Astrocyte of the cerebellum (primary cell): ENCODE measurements around the gene BTBD2.

Source experiments
- DNase-seq: peaks from one replicate; pipeline ENCODE4 v3.0.0-alpha.2; 2011; ENCODE audit warnings: low read depth
- H3K4me3 ChIP-seq: 2 replicates; pipeline ENCODE4 v1.5.1; 2011; ENCODE audit warnings: mild to moderate bottlenecking, low read depth, low read length, moderate library complexity
- CTCF ChIP-seq: IDR thresholded peaks from 2 replicates; pipeline ENCODE4 v1.5.1; 2012; ENCODE audit warnings: low read length, low read depth, moderate library complexity, mild to moderate bottlenecking; ENCODE audit errors: missing control alignments
- in situ Hi-C: cut with HindIII; loops from 2 replicates; pipeline ENCODE4 v1.10.0; 2017; ENCODE audit warnings: low sequenced_read_pairs

BTBD2 gene

GRCh38 chr19:1950640-1951039 is 64.9 kb downstream of the BTBD2 start:
- no peak for DNase-seq
- in situ Hi-C loops = no loop called here
- H3K4me3 ChIP-seq = no peak overlapping the region
- TF ChIP-seq CTCF = no peak

DNA sequence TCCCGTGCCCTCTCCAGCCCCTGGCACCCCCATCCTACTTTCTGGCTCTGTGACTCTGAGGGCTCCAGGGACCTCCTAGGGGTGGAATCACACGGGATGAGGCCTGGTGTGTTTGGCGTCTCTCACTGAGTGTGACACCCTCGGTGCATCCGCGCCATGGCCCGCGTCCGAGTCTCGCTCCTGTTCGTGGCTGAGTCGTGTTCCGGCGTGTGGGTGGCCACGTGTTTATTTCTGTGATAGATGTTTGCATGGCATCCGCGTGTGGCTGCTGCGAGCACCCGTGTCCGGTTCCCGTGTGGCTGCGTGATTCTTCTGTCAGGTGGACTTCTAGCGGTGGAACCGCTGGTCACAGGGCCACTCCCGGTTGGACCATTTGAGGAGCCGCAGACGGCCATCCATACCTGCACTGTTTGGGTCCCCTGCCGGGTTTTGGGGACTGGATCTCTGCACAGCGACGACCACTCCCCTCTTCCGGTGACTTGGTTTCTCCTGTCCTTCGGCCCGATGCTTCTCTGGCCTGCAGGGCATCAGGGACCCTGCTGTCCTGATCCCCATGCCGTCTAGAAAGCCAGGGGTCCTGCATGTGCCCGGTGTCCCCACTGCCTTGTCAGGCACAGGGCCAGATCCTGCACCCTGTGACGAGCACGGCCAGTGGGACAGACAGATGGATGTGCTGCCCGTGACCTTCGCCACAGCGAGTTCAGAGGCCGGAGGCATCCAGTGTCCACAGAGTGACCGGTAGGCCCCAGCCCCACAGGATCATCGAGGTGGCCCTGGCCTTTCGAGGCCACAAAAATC is 66.0 kb downstream of the BTBD2 start:
- DNase-seq = no peak
- no peak for TF ChIP-seq CTCF
- H3K4me3 ChIP-seq = no peak overlapping the region
- in situ Hi-C loops = no loop called here

DNA sequence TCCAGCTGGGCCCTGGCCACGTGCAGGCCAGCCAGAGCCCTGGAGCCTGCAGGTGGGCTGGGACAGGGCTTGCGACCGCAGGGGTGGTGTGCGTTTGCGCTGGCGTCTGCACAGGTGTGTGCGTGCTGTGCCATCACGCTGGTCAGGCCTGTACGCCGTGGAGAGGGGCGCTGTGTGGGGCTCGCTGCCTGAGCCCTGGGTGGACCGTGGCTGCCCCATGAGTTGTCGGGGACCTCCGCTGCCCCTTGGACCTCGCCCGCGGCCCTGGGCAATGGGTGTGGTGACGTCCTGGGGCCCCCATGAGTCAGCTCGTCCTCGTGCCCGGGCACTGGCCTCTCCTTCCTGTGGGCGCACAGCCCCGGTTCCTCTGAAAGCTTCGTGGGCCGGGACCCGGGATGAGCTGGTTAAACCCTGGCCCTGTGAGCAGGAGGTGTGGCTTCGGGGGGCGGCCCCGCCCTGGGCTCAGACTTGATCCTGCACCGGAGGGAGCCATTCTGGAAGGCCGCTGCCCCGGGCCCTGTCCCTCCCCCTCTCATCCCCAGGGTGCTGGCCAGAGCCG is 67.8 kb downstream of the BTBD2 start:
- H3K4me3 ChIP-seq = no peak overlapping the region
- no peak for DNase-seq
- no peak for TF ChIP-seq CTCF
- in situ Hi-C loops = no loop called here

DNA sequence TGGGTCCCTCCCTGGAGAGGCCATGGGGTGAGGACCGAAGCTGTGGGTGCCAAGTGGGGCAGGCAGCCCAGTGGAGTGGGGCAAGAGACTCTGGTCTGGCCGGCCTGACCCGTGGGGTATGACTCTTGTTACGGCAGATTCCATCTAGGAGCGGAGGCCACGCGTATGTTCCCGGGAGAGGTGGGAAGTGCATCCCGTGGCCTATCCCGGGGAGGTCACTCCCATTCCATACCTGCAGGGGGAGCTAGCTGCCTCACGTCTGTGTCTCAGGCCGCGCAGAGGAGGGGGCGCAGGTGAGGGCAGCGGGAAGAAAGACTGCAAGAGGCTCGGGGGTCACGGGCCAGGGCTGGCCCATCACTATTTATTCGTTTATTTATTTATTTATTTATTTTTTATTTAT is 69.6 kb downstream of the BTBD2 start:
- DNase-seq = no peak
- in situ Hi-C loops = no loop called here
- no peak overlapping the region for H3K4me3 ChIP-seq
- peak; percentile 68 for TF ChIP-seq CTCF

DNA sequence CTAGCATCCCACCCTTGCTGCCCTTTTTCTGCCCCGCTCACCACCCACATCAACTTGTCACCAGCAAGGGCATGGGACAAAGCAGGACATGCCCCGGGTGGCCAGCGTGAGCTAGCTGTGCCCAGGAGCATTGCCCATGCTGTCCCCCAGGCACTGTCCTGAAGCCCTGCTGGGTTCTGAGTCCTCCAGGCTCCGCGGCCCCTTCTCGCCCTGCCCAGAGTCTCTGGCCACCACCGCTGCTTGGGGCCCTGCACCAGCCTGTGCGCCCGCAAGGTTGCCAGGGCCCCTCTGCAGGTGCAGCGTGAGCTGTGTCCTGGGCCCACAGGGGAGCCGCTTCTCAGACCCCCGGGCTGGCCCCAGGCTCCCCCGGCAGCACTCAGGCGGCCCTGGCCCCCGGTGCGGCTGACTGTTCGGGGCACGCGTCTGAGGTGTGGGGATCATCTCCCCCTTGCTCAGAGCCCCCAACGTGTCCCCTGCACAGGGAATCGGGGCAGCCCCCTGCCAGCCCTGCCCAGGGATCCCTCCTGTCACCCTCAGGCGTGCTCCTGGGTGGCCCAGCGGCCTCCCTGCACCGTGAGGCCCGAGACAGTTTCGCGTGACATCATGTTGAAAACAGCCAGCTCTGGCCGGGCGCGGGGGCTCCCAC is 70.5 kb downstream of the BTBD2 start:
- in situ Hi-C loops = no loop called here
- no peak overlapping the region for H3K4me3 ChIP-seq
- no peak for TF ChIP-seq CTCF
- no peak for DNase-seq

DNA sequence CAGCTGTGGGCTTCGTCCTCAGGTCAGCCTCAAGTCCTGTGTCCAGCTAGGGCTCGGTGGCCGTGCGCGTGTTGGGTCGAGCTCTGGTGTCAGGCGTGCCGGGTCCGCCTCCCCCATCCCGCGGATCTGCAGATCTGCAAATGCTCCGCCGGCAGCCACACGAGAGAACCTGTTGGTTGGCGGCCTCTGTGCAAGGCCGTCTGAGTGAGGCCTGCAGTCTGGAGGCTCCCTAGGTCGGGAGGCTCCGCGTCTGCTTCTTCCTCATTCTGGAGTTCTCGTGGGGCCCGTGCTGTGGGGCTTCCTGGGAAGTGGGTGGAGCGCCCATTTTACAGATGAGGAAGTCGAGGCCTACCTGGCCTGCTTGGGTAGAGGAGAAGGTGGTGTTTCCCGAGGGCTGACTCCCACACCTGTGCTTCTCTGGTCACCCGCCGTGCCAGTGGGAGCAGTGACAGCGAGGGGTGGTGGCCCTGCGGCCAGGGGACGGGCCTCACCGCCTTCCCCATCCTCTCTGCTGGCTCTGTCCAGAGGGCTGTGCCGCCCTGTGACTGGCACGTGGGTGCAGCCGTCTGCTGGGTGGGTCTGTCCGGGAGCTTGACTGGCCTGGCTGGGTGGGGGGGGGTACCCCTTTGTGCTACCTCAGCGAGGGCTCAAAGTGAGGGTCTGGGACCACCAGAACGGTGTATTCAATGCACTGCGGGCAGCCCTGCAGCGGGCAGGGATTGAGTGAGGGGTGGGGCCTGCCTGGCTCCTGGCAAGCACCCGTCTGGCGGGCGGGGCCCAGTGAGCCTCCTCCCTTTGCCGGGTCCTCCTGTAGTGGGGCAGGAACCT is 71.2 kb downstream of the BTBD2 start:
- in situ Hi-C loops = no loop called here
- no peak for DNase-seq

More for the DNA sequence above, 71.2 kb downstream of the BTBD2 start:
- no peak overlapping the region for H3K4me3 ChIP-seq
- no peak for TF ChIP-seq CTCF
